Measurements from ENCODE around the gene METRN.
"Not testable (repeated sequence)": the region's sequence is repeated elsewhere in the genome, so short reads cannot be mapped to it uniquely, and the experiment has no call there.

The METRN gene

DNA sequence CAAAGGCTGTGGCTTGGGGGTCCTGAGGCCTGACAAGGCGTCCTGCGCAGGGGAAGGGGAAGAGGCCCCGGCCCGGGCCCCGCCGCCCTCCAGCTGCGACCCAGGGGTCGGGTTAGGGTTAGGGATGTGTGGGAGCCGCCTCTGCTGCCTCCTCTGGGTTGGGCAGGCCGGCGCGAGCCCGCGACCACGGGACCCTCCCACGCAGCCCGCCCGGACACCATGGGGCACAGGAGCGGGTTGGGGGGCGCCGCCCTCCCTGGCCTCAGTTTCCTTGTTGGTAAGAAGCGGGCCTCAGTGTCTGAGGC lies 25.5 kb downstream of the METRN start:
- TF ChIP-seq, protein P1, sequence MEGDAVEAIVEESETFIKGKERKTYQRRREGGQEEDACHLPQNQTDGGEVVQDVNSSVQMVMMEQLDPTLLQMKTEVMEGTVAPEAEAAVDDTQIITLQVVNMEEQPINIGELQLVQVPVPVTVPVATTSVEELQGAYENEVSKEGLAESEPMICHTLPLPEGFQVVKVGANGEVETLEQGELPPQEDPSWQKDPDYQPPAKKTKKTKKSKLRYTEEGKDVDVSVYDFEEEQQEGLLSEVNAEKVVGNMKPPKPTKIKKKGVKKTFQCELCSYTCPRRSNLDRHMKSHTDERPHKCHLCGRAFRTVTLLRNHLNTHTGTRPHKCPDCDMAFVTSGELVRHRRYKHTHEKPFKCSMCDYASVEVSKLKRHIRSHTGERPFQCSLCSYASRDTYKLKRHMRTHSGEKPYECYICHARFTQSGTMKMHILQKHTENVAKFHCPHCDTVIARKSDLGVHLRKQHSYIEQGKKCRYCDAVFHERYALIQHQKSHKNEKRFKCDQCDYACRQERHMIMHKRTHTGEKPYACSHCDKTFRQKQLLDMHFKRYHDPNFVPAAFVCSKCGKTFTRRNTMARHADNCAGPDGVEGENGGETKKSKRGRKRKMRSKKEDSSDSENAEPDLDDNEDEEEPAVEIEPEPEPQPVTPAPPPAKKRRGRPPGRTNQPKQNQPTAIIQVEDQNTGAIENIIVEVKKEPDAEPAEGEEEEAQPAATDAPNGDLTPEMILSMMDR (IDR thresholded peaks at IDR 0.05; ENCODE audit: poor library complexity, severe bottlenecking), result no peak
- ATAC-seq (ENCODE audit: low read depth) (peak; percentile 7; the same call in 2 of the 3 replicates), DNase-seq (ENCODE audit: low spot score) (no peak)
- Histone ChIP-seq H3K9me3 (ENCODE audit: severe bottlenecking) (no peaks in the 10 kb centered on the region), H3K36me3 (ENCODE audit: low read depth) (peaks cover 22% of the 10 kb centered on the region; the same call in 1 of the 2 replicates), H3K4me1 (ENCODE audit: insufficient read depth, poor library complexity, severe bottlenecking) (no peaks in the 10 kb centered on the region), H3K27ac (ENCODE audit: poor library complexity, severe bottlenecking) (peak overlapping the region; percentile 37), H3K27me3 (ENCODE audit: insufficient read depth, poor library complexity, severe bottlenecking) (no peaks in the 10 kb centered on the region), H3K4me3 (ENCODE audit: severe bottlenecking) (peak overlapping the region; percentile 86)

DNA sequence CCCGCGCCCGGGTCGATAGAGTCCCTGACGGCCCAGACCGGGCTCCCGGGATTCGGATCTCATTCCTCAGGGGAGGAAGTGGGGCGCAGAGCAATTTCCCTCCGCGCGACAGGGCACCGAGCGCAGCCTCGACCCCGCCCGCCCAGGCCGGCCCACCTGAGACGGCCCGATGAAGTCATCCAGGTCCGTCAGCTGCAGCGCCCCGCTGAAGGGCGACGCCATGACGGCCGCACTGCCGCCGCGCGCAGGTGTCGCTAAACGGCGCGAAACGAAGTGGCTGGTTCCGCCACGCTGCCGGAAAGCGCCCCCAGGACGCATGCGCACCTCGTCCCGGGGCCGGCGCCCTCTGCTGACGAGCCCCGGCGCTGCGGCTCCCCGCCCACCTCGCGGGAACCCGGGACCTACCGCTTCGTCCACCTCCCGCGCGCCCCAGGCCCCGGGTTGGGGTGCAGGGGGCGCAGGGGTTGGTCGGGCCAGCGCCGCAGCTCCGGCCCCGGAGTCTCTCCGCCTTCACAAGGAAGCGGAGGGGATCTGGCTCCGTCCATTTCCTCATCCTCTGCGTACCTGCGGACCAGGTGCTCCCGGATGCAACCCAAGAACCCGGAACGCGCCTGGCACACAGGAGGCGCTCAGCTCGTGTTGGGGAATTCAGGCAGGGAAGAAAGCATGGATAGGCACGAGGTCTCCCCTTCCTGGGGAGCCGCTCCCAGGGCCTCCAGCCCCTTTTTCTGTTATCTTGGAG lies 26.0 kb downstream of the METRN start, which contains the start of gene CIAO3:
Gene CIAO3 (minus strand): TSS at position 234 of the 742 bp plus-strand sequence. CDS start 12 bp downstream, at position 222.
- DNase-seq (ENCODE audit: low spot score) (no peak), ATAC-seq (ENCODE audit: low read depth) (peak; percentile 76)
- H3K27ac ChIP-seq (ENCODE audit: poor library complexity, severe bottlenecking), result peak within 1 kb of the TSS; percentile 37
- peak within 1 kb of the TSS; percentile 86 for H3K4me3 ChIP-seq (ENCODE audit: severe bottlenecking)
- H3K4me1 ChIP-seq (ENCODE audit: insufficient read depth, poor library complexity, severe bottlenecking), result no peaks in the 10 kb centered on the region
- no peaks in the 10 kb centered on the region for H3K9me3 ChIP-seq (ENCODE audit: severe bottlenecking)
- no peaks in the 10 kb centered on the region for H3K27me3 ChIP-seq (ENCODE audit: insufficient read depth, poor library complexity, severe bottlenecking)
- TF ChIP-seq, protein P1 (IDR thresholded peaks at IDR 0.05; ENCODE audit: poor library complexity, severe bottlenecking), result peak; percentile 95
- peaks cover 18% of the 10 kb centered on the region; the same call in 1 of the 2 replicates for H3K36me3 ChIP-seq (ENCODE audit: low read depth)

DNA sequence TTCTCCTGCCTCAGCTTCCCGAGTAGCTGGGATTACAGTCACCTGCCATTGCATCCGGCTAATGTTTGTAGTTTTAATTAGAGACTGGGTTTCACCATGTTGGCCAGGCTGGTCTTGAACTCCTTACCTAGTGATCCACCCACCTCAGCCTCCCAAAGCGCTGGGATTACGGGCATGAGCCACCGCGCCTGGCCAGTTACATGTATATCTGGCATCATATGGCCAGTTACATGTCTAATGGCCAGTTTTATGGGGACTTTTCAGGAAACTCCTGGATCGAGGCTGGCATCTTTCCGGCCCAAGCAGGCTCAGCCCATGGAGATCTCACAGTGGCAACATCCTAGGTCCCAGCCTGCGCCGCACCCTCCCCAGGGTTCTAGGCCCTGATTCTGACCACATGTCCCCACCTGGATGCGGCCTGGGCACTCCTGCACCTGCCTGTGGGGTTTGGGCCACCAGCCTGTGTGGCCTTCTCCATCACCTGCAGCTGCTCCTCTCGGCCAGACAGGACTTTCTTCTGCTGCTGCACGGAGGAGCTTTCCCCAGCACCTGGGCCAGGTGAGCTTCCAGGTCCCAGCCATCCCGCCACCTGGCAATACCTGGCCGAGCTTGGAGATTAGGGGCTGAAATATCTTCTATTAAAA lies 27.2 kb downstream of the METRN start:
- no peak for DNase-seq (ENCODE audit: low spot score)
- no peaks in the 10 kb centered on the region for H3K9me3 ChIP-seq (ENCODE audit: severe bottlenecking)
- no peak overlapping the region for H3K4me3 ChIP-seq (ENCODE audit: severe bottlenecking)
- peaks cover 11% of the 10 kb centered on the region; the same call in 1 of the 2 replicates for H3K36me3 ChIP-seq (ENCODE audit: low read depth)
- no peak for ATAC-seq (ENCODE audit: low read depth)
- no peak overlapping the region for H3K27ac ChIP-seq (ENCODE audit: poor library complexity, severe bottlenecking)
- H3K27me3 ChIP-seq (ENCODE audit: insufficient read depth, poor library complexity, severe bottlenecking), result no peaks in the 10 kb centered on the region
- H3K4me1 ChIP-seq (ENCODE audit: insufficient read depth, poor library complexity, severe bottlenecking), result no peaks in the 10 kb centered on the region
- TF ChIP-seq, protein P1 (IDR thresholded peaks at IDR 0.05; ENCODE audit: poor library complexity, severe bottlenecking), result no peak

DNA sequence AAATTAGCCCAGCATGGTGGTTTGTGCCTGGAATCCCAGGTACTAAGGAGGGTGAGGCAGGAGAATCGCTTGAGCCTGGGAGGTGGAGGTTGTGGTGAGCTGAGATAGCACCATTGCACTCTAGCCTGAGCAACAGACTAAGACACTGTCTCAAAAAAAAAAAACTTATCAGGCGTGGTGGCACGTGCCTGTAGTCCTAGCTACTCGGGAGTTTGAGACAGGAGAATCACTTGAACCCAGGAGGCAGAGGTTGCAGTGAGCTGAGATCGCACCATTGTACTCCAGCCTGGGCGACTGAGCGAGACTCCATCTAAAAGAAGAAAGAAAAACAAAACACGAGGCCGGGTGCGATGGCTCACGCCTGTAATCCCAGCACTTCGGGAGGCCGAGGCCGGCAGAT lies 28.0 kb downstream of the METRN start:
- DNase-seq (ENCODE audit: low spot score); H3K27ac ChIP-seq (ENCODE audit: poor library complexity, severe bottlenecking); H3K9me3 ChIP-seq (ENCODE audit: severe bottlenecking); H3K27me3 ChIP-seq (ENCODE audit: insufficient read depth, poor library complexity, severe bottlenecking); H3K36me3 ChIP-seq (ENCODE audit: low read depth); H3K4me3 ChIP-seq (ENCODE audit: severe bottlenecking); H3K4me1 ChIP-seq (ENCODE audit: insufficient read depth, poor library complexity, severe bottlenecking); ATAC-seq (ENCODE audit: low read depth): not testable (repeated sequence)

DNA sequence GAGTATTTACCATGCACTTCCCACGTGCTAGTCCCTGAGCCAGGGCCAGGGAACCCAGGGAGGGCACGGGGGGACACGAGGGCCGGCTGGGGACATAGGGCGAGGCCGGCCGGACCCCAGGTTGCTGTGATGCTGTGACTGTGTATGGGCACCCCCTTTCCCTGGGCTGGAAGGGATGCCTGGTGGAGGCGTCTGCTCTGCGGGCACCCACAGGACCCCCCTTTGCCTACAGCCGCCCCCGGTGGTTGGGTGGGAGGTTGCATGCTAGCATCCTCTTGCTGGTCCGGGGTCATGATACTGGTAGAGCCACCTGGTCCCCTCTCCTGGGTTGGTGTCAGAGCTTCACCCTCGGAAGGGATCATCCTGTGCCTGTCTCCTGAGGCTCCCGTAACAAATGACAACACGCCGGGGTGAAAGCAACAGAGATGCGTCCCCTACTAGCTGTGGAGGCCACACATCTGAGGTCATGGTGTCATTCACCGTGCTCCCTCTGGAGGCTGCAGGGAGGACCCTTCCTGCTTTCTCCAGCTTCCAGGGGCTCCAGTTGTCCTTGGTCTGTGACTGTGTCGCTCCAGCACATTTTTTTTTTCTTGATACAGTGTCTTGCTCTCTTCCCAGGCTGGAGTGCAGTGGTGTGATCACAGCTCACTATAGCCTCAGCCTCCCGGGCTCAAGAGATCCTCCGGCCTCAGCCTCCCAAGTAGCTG lies 29.0 kb downstream of the METRN start:
- Histone ChIP-seq H3K4me3 (ENCODE audit: severe bottlenecking) (no peak overlapping the region), H3K4me1 (ENCODE audit: insufficient read depth, poor library complexity, severe bottlenecking) (peaks cover 3% of the 10 kb centered on the region), H3K9me3 (ENCODE audit: severe bottlenecking) (no peaks in the 10 kb centered on the region), H3K27ac (ENCODE audit: poor library complexity, severe bottlenecking) (no peak overlapping the region), H3K27me3 (ENCODE audit: insufficient read depth, poor library complexity, severe bottlenecking) (no peaks in the 10 kb centered on the region), H3K36me3 (ENCODE audit: low read depth) (peaks cover 4% of the 10 kb centered on the region; the same call in 1 of the 2 replicates)
- ATAC-seq (ENCODE audit: low read depth) (no peak), DNase-seq (ENCODE audit: low spot score) (no peak)
- TF ChIP-seq, protein P1 (IDR thresholded peaks at IDR 0.05; ENCODE audit: poor library complexity, severe bottlenecking), result no peak
